ENCODE measurements around the gene MRS2.

Gene MRS2

DNA sequence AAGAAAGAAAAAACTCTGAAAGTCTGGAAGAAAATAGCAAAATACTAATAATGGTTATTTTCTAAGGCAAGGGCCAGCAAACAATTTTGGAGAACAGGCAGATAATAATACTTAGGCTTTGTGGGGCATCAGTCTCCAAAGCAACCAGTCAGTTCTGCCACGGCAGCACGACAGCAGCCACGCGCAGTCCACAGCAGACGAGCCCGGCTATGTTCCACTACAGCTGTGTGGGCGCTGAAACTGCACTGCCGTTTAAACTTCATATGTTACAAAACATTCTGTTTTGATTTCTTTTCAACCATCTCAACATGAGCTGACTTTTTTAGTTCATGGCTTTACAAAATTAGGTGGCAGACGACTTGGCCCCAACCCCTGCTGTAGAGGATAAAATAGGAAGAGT, 29.9 kb downstream of the MRS2 start:
- no peak for DNase-seq

DNA sequence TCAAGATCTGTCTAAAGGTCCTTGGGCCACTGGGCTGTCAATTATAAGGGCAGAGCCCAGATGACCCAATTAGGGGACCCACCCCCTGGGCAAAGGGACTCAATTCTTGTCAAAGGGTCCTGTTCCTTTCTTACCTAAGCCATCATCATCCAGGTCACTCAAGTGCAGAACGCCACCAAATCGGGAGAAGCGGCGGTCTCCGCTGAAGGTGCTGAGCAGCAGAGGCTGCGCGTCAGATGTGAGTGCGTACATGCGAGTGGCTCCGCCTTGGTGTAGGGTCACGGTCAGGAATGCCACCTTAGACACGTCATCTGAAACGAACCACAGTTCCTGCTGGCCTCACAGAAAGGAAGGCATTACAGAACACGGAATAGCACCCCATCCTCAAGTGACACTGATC, 34.2 kb downstream of the MRS2 start:
- no peak for DNase-seq

DNA sequence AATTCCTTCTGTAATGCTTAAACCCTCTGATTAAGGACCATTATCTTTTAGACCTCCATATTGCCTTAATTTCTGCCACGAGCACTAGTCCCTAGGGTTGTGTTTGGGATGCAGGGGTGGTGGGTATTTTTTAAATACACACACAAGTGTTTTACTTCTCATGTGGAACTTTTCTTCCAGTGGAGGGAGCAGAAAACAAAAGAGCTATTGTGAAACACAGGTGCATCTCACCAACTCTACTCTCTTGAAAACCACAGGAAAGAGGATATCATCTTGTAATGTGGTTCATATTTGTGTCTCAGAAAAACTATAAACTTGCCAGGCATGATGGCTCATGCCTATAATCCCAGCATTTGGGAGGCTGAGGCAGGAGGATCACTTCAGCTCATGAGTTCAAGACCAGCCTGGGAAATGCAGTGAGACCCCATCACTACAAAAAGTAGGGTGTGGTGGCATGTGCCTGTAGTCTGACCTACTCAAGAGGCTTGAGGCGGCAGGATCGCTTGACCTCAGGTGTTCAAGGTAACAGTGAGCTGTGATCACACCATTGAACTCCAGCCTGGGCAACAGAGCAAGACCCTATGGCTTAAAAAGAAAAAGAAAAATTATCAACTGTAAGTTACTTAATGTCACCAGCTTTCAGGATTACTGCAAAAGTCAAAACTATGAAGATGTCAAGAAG, 37.3 kb downstream of the MRS2 start:
- no peak for DNase-seq

DNA sequence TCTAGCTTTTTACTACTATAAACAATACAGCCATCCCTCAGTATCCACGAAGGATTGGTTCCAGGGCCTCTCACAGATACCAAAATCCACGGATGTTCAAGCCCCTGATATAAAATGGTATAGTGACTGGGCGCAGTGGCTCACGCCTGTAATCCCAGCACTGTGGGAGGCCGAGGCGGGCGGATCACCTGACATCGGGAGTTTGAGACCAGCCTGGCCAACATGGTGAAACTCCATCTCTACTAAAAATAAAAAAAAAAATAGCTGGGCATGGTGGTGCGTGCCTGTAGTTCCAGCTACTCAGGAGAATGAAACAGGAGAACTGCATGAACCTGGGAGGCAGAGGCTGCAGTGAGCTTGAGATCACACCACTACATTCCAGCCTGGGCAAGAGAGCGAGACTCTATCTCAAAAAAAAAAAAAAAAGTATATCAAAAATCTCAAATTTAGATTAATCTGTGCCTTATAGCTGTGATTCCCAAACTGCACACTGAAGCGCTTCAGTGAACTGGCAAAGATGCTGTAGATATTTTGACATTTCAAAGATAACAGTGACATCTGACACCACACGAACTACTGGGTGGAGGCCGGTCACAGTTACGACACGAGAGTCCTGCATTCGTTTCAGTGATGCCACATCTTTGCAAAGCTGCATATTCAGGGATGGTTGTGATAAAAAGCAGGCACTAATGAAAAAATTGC, 38.3 kb downstream of the MRS2 start:
- DNase-seq, result no peak

DNA sequence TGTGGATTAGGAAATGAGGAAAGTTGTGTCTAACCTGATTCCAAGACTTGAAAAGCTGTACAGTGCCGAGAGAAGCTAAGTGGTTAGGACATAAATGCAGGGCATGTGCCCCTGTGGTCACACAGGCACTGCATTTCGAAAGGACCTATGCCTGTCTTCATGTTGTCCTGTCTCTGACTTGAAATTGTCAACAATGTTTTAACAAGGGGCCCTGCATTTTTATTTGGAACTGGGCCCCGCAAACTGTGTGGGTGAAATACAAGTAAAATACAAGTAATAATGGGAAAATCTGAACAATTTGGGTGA, 38.8 kb downstream of the MRS2 start:
- DNase-seq, result no peak

DNA sequence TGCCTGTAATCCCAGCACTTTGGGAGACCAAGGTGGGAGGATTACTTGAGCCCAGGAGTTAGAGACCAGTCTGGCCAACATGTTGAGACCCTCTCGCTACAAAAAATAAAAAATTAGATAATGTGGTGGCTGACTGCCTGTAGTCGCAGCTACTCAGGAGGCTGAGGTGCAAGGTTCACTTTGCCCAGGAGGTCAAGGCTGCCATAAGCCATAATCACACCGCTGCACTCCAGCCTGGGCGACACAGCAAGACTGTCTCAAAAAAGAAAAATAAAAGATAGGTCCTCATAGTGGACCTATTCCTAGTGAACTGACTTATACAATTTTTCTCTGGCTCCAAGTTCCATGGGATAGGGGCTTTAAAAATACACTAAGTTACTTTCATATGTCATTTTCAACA, 41.9 kb downstream of the MRS2 start:
- DNase-seq, result no peak

DNA sequence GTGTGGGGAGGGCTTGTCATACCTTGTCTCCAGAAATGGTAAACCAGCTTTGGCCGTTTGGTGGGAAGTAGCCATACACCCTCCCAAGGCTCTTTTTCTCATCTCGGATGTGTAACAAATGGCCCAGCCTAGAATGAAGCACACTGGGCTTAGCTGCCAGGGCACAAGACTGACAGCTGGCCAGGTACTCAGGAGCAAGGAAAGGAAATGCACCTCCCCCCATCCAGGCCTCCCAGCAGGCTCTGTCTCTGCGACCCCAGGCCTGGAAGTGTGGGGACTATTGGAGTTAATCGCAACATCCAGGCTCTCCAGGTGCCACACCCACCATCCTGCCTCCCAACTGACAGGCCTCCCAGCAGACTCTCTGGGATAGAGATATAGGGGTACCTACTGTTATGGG, 43.0 kb downstream of the MRS2 start:
- DNase-seq, result no peak

DNA sequence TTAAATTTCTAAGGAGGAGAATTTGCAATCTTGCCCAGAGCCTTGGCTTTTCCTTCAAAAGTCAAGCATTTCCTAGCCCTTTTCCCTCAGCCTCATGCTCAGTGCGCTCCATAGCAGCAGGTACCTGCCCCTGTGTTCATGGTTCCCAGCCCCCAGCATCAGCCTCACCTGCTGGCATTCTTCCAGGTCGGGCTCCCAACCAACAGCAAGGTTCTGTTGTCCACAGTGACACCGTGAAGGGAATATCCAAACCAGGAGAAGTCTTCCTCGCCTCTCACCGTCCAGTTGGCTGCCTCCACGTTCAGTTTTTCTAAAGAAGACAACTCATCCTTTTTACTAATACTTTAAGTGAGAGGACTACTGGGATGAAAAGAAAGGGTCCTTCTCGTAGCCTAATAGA, 43.9 kb downstream of the MRS2 start:
- no peak for DNase-seq

DNA sequence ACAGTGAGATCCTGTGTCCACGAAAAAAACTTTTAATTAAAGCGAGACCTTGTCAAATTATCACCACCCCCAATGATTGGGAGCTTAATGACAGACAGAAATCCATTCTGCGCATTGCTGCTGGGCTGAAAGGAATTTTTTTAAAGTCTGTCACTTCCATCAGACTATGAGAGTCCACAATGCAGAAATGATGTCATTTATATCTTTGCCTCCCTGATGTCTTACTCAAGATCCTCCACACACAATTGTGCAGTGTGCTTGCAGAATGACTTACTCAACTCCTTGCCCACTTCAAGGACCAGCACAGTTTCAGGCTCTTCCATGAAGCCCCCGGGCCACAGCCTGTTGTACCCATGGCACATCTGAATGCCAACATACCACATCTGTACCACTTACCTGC, 45.7 kb downstream of the MRS2 start:
- no peak for DNase-seq

DNA sequence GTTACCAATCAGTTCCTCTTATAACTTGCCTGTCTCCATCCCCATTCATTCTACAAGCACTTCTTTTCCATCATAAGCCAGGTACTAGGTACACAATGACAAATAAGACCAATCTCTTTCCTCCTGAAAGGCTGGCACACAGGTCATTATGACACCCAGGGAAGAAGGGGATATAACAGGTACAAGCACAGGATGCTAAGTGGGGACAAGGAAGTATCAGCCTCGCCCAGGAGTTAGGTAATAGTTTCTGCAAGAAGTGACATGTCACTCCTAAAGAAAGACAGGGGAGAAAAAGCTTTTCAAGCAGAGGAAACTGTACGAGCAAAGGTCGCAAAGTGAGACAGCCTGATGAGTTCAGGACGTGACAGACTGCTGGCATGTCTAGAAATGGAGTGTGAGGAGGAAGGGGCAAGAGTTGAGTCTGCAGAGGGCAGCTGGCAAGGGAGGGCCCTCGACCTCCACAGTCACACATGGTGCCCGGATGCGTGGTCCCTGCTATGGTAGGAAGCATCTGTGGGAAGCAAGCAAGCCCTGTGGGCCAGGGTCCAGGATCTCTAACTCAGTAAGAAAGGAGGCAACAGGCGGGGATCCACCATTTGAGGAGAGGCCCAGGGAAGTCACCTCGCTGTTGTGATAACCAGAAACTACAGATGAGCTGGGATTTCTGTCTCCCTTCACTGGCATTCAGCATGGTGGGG, 46.2 kb downstream of the MRS2 start:
- DNase-seq, result no peak

DNA sequence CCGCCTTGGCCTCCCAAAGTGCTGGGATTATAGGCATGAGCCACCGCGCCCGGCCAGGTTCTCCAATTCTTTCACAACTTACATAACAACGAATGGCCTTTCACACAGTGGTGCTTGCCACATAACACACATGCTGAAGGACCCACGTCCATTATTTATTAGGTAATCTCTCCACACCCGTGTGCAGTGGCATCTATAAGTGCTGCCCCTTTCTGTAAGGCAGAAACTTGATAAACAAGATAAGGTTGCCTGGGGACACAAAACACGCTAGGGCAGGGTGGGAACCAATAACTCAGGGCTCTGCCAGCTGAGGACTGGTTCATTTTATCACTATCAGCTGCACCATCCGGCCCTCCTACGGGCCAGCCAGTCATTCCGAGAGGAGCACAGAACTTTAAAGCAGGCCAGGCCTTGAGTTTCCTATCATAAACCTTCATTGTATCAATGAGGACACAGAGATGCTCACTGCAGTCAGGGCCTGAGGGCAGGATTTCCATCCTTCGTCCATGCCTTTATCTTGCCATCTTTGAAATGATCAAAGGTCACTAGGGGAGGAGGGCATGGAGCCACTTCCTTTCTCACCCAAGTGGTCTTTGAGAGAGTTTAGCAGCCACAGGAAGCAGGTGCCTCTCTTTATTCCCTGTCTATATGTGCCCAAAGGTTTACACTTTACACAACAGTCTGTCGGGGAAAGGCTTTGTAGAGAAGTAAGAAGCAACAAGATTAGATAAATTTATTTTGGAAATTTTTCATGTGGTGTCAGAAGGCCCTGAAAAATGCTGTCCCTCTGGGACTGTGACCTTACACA, 49.0 kb downstream of the MRS2 start:
- DNase-seq, result no peak

DNA sequence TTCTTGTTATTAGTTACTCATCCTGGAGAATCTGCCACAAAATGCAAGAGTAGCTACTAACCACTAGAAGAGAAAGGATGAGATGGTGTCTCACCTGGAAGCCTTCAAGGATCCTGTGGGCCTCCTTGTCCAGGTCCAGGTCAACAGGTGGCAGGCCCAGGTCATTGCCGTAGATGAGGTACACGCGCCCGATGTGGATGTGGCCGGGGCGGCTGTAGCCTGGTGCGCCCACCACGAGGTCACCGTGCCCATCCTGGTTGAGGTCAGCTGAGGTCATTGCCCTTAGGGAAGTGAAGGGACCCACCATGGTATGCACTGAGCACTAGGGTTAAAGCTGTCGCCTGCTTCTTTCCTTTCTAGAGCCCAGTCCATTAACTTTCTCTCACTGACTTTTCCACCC, 51.2 kb downstream of the MRS2 start:
- no peak for DNase-seq

DNA sequence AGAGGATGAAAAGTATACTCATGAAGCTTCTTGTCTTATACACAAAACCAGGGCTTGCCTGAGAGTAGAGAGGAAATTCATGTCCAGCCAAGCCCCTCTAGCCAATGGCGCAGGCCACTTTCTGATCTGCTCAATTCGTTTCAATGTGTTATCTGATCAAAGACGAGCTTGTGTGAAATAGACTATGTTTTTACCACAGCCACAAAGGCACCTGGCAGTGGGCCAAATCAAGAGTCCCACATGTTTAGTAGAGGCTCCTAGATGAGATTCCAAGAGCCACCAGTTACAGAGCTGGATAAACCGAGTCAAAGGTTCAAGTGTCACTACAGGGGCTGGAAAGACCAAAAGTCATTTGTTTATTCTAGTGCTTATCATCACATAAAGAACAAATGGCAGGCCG, 51.7 kb downstream of the MRS2 start:
- no peak for DNase-seq

DNA sequence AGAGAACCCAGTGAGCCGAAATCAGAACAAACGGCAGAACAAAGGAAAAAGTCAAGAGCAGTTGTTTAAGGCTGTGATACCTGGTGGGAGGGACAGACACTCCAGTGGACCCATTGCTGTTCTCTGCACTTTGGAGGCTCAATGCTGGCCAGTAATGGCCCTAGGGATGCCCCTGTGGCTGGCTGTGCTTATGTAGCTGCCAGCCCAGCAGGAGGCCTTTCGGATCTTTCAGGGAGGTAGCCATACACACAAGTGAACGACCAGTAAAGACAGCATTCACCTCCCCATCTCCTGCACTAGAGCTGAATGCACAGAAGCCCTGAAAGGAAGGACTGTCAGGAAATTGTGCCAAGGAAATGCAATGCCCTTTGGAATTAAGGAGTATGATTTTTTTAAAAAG, 52.3 kb downstream of the MRS2 start:
- no peak for DNase-seq

DNA sequence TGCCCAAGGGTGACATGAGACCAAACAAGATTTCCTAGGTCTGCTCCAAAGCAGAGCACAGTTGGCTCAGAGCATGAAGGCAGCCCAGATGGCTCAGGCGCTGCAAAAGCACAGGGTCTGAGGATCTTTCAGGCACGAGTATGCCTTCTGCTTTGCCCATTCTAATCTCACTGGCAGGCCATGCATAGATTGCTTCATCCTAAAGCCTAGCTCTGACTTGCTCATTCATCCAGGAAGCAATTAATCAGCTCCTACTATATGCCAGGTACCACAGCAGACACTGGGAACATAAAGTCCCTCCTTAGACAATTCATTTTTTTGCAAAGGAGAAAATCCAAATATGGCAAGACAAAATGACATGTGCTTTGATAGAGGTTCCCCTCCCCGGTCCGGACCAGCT, 55.4 kb downstream of the MRS2 start:
- DNase-seq, result no peak

DNA sequence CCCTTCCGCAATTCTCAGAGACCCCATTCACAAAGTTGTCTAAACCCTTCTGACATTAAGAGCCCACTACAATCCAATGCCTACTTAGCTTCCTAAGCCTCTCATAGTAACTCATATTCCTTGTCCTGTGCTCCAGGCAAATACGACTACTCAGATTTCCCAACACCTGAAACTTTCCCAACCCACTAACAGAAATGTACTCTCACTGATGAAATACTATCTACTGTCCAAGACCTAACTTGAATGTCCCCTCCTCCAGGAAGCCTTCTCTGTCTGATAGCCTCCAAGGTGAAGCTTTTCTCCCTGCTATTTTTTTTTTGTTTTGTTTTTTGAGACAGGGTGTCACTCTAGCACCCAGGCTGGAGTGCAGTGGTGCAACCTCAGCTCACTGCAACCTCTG, 56.2 kb downstream of the MRS2 start:
- no peak for DNase-seq

DNA sequence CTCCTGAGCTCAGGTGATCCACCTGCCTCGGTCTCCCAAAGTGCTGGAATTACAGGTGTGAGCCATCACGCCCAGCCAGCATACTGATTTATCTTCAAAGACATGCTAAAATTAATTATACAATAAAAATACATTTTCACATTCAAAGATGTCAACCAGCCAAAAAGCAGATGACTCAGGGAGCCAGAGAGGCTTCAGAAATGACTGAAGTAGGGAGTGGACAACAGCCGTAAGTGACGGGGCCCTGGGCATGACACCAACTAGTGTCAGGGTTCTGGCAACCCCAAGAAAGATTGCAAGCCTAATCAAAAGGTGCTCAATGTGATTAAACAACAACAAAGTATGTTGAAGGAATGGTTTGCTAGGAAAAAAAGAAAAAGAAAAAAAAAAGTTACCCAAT, 58.2 kb downstream of the MRS2 start:
- no peak for DNase-seq

DNA sequence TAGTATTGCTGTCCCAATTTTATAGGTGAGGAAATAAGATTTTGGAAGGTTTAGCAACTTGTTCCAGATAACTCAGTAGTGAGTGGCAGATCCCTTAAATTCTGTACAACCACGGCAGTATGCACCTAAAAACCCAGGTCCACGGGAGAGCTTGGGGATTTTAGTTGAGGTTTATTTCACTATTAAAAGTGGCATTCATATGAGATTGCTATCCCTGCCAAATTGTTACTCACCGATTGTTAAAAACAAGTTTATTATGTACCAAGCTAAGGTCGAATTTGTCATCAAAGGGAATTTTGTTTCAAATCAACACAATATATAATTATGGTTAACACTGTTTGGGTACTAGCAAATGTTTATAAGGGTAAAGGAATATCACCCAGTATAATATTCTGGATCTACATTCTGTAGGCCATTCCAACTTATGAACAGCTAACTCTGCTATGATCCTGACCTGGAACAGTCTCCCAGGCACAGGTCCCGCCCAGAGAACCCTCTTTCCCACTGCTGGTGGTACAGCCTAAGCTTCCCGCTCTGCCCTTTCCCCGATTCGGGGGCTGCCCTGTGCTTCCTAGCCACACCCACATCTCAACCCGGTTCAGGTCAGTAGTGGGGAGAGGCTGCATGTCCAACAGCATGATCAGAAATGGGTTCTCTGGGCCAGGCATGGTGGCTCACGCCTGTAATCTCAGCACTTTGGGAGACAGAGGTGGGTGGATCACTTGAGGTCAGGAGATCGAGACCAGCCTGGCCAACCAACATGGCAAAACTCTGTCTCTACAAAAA, 61.7 kb downstream of the MRS2 start:
- no peak for DNase-seq

DNA sequence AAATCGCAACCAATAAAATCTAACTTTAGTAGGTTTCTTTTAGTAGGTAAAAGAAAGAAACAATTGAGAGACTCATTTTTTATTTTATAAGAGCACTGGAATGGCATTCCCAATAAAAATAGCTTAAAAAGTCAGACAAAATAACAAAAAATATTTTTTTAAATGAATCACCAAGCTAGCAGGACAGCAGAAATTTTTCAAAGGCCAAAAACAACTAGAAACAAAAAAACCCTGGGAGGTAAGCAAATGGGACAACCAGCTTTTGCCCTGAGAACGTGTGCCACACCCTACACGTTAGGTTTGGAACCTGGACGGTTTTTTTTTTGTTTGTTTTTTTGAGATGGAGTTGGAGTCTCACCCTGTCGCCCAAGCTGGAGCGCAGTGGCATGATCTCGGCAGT, 67.1 kb downstream of the MRS2 start:
- DNase-seq, result no peak

DNA sequence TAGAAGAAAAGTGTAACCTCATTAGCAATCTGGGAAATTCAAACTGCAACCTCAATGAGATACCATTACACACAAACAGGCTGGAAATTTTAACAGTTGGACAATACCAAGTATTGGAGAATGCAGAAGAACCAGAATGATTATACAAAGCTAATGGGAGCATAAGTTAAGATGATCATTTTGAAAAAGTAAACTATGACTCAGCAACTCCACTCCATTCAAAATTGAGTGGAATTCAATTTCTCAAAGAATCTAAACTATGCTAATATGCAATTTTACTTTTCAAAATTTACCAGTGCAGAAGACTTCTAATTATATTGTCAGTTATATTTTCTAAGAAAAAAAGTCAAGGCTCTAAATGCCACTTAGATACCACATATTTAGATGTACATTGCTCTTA, 69.4 kb downstream of the MRS2 start:
- no peak for DNase-seq

Data from cortex of kidney (tissue), 1 donor.